GM18907 (cell line): ENCODE data around the gene NBEAL2.
A peak's percentile ranks its signal among the peaks of the same experiment; 100 is the strongest.

ENCODE experiments used
- ATAC-seq: cut with Tn5 transposase; IDR thresholded peaks from one replicate; pipeline ENCODE4 v1.9.1; 2021; ENCODE audit warnings: mild to moderate bottlenecking, moderate library complexity; ENCODE audit not compliant: unreplicated experiment

NBEAL2 gene

GRCh38 chr3:46978985-46979944 is at the start of gene NBEAL2:
Gene NBEAL2 (plus strand): TSS chr3:46979666. CDS start chr3:46979862, 196 bp downstream.
- peak; percentile 74 for ATAC-seq

DNA sequence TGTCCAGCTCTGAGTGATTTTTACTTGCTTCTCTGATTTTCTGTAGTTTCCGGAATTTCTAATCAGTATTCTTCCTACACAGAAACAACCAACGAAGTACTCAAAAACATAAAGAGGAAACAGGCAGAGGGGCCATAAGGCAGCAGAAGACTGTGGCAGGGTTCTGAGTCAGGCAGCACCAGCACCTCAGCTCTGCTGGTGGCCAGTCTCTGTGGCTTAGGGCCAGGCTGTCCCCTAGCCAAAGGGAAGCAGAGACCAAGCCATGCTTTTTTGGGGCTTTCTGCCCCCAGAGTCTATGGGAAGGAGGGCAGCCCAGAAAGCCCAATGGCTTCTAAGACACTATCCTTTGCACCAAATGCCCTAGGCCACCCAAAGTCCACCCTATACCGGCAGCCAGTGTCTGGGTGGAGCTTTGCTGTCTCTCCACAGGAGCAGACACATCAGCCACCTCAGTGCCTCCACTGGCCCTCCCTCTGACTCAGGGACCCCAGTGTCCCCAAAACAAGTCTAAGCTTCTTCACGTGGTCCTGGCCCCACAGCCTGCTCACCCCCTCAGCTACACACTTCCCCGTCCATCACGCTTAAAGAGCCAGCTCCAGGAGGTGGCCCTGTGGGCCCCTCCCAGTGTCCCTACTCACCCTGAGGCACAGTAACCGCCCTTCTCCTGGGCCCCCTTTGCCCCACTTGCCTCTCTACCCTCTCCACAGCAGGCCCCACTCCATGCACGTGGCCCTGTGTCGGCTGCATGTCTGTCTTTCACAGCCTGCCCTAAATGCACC is 49.1 kb upstream of the NBEAL2 start:
- no peak for ATAC-seq

DNA sequence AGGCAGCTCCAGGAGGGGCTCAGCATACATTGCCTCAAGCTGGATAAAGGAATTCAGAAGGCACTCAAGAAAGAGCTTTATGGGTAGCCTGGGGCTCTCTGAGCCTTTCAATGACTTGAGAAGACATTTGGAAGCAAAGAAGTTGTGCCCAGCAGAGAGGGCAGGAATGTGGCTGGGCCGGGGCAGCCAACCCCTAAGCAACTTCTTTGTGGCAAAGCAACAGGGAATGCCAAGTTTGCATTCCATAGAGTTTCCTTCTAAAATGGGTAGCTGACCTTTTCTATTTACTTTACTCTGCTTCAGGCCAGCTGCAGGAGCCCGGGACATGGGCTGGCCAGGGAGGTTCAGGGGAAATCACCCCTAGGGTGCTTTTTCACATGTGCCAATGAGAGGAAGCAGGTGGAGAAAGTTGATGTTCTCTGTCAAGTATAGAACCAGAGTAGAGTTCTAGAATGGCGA is 48.5 kb upstream of the NBEAL2 start:
- ATAC-seq, result no peak

DNA sequence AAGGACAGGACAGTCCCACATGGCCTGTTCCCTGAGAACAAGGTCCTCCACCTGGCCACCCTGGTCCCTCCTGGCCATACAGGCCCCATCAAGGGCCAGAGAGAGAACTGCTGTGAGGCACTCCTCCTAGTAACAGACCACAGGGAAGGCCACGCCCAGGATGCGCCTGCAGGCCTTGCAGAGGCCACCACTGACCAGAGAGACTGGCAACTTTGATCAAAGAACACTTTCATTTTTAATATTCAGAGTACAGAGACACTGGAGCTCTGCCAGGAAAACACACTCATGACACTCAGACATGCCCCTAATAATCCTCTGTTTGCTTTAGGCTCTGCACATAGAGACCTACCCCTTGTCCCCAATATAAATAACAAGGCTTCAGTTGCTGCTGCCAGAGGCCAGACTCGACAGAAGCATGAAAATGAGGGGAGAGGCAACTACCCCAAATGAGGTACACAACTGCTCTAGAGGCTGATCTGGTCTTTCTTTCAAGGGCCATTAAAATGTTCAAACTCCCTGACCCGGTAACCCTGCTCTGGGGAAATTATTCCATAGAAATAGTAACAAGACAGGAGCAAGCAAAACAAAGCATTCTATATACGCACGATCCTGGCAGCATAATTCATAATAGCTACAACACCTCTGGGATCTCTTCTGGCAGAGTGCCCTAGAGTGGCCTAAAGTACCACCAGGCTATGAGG is 47.7 kb upstream of the NBEAL2 start:
- ATAC-seq, result no peak

- no peak for ATAC-seq
Measured at GRCh38 chr3:46932455-46933225, 46.8 kb upstream of the NBEAL2 start.

GRCh38 chr3:46933261-46933660 is 46.2 kb upstream of the NBEAL2 start:
- no peak for ATAC-seq

- ATAC-seq, result no peak
Measured at GRCh38 chr3:46934072-46934471, 45.4 kb upstream of the NBEAL2 start.

- no peak for ATAC-seq
Measured at GRCh38 chr3:46934498-46935167, 44.8 kb upstream of the NBEAL2 start.

GRCh38 chr3:46935168-46935858 is 44.2 kb upstream of the NBEAL2 start:
- no peak for ATAC-seq

DNA sequence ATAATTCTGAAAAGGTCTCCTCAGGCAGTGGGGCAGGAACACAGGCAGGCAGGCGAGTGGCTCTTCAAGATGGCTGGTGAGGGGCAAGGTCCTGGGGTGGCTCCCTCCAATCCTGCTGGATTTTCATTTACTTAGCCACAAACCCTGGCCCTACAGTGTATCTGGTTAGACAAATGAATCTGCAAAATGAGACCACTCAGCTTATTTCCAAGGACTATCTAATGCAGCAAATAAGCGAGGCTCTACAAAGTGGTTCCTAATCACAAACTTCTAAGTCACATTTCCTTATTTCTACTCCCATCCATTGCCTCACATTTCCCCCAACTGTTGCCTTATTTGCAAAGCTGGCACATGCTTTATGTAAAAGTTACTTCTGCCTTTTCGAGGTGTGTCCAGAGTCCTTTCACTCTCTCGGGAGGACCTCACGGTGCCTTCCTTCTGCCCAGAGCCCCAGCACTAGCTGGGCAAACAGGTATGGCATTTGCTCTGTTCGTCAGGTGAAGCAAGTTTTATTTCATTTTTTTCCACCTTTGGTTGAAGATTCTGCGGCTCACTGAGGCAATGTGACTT is 43.4 kb upstream of the NBEAL2 start:
- ATAC-seq, result no peak

- no peak for ATAC-seq
Measured at GRCh38 chr3:46936733-46937250, 42.7 kb upstream of the NBEAL2 start.

- no peak for ATAC-seq
Measured at GRCh38 chr3:46938118-46938517, 41.3 kb upstream of the NBEAL2 start.

DNA sequence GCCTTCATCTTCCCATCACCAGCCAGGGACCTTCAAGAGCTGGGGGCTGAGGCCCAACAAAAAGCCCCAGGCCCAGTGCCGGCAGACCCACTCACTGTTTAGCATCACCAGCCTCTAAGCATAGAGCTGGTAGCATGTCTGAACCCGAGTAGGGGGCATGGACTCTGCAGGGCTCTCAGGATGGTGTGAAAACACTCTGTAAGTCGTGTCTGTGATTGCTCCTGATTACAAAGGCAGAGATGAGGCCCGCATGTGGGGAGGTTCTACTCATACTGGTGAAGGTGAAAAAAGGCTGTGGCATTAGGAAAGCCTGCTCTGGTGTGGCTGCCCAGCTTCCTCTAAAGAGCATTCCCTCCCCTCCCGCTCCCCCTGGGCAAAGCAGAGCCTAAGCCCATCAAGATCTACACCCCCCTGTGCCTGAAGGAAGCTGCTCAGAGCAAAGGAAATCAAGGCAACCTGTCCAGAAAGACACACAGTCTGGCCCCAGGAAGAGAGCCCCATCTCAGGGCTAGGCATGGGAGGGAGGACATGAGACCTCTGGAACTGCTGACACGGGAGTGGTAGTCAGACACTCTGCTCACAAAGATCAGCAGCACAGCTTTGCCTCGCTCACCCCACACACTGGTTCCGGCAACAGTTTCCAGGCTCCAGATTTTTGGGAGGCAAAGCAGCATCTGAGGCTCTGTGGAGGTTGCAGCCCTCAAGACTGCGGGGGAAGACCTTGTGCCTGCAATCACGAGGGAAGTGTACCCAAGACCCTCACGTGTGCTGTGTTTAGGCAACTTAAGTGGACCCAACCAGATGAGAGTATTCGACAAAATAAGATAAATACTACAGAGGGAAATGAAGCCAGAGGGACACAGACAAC is 39.7 kb upstream of the NBEAL2 start:
- ATAC-seq, result no peak

DNA sequence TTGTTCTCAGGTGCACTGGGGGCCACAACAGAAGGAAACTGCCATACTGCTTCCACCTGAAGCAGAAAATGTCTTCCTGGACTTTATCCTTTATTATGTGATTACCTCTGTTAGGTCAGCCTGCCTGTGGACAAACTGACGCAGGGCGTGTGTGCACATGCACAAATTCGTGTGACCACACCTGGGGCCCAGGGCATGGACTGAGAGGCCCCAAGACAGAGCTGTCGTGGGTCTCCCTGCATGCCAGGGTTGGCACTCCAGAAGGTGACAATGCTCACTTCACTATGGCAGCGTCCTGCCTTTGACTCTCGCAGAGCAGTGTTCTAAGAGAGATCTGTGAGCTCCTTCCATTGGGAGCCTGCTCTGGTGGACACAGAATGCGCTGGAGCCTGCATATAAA is 37.4 kb upstream of the NBEAL2 start:
- ATAC-seq, result no peak

GRCh38 chr3:46942481-46943236 is 36.8 kb upstream of the NBEAL2 start:
- no peak for ATAC-seq

- peak; percentile 55 for ATAC-seq
Measured at GRCh38 chr3:46943237-46944187, 36.0 kb upstream of the NBEAL2 start.
